ENCODE results near the gene CACUL1. TPM values are rescaled to one million over a fixed set of nuclear protein-coding genes. Genes with fewer than 3 reads are reported as not detected.
A peak's percentile ranks its signal among the peaks of the same experiment; 100 is the strongest.

Gene CACUL1
- total and polyA plus RNA-seq, 2 of the 13 experiments (the other 11 are each of a cell fraction or from before 2014, with no cell fraction given), result 14.2 to 31.0 TPM

GRCh38 chr10:118754556-118755423 is at the start of gene CACUL1 (continued):
- TF ChIP-seq PATZ1 (CRISPR knock-in tag; IDR thresholded peaks at IDR 0.05) (no peak; the same call in 1 of the 2 replicates), ZFP82 (CRISPR knock-in tag; IDR thresholded peaks at IDR 0.05; ENCODE audit: borderline replicate concordance) (no peak; the same call in 1 of the 2 replicates), GLI4 (CRISPR knock-in tag; IDR thresholded peaks at IDR 0.05; ENCODE audit: borderline replicate concordance) (0 out of 2 replicates have a peak, but pooled peaks have one; percentile 38), YEATS2 (CRISPR knock-in tag; IDR thresholded peaks at IDR 0.05; ENCODE audit: borderline replicate concordance) (peak; percentile 78; the same call in 1 of the 2 replicates), ISX (CRISPR knock-in tag; conservative IDR thresholded peaks at IDR 0.05) (no peak), KLF11 (CRISPR knock-in tag; IDR thresholded peaks at IDR 0.05) (no peak), PRDM15 (CRISPR knock-in tag; IDR thresholded peaks at IDR 0.05) (no peak), SOX13 (IDR thresholded peaks at IDR 0.05) (no peak), SOX13 (CRISPR knock-in tag; conservative IDR thresholded peaks at IDR 0.05 in 1 of 2, IDR thresholded peaks at IDR 0.05 in 1 of 2) (0 out of 4 replicates have a peak, but pooled peaks of 1 of the 2 experiments have one; percentile 16), UBTF (CRISPR knock-in tag; IDR thresholded peaks at IDR 0.05) (peak; percentile 98), DBP (CRISPR knock-in tag; IDR thresholded peaks at IDR 0.05; ENCODE audit: not compliant biosample characterization) (peak; percentile 41), IKZF1 (IDR thresholded peaks at IDR 0.05) (no peak), ZBTB4 (CRISPR knock-in tag; IDR thresholded peaks at IDR 0.05; ENCODE audit: borderline replicate concordance) (0 out of 2 replicates have a peak, but pooled peaks have one; percentile 66), ZNF841 (CRISPR knock-in tag; IDR thresholded peaks at IDR 0.05; ENCODE audit: borderline replicate concordance) (no peak)

Measured in HepG2 (cell line).